ENCODE measurements around the gene FTL. TPM values are rescaled to one million over a fixed set of nuclear protein-coding genes. Genes with fewer than 3 reads are reported as not detected.

Gene FTL
- total RNA-seq, 1 donor from 2014 or later, result 989 TPM

GRCh38 chr19:48961673-48962028, 3.5 kb upstream of the FTL start:
- Histone ChIP-seq H3K4me1 (peaks cover 24% of the 10 kb centered on the region), H3K4me3 (no peak overlapping the region), H3K36me3 (peaks cover 8% of the 10 kb centered on the region), H2AFZ (replicated peaks) (no peak overlapping the region), H4K20me1 (ENCODE audit: low read depth) (peaks cover 8% of the 10 kb centered on the region), H3K4me2 (no peak overlapping the region), H3K27ac (peak overlapping the region; percentile 85), H3K9ac (no peak overlapping the region), H3K79me2 (ENCODE audit: low read depth) (peaks cover 23% of the 10 kb centered on the region), H3K9me3 (ENCODE audit: low read depth) (no peaks in the 10 kb centered on the region), H3K27me3 (no peaks in the 10 kb centered on the region), H3F3A (ENCODE audit: low read depth) (peaks cover 42% of the 10 kb centered on the region)
- TF ChIP-seq EZH2phosphoT487 (IDR thresholded peaks at IDR 0.05) (no peak), EZH2 (IDR thresholded peaks at IDR 0.05) (no peak), CTCF (IDR thresholded peaks at IDR 0.05) (no peak)
- H3K9me3 Mint-ChIP-seq, result no peaks in the 10 kb centered on the region
- H3K36me3 Mint-ChIP-seq, result peaks cover 13% of the 10 kb centered on the region
- peaks cover 10% of the 10 kb centered on the region for H3K27me3 Mint-ChIP-seq (ENCODE audit: insufficient read depth, low read depth)
- no peak overlapping the region for H3K4me3 Mint-ChIP-seq
- no peak for DNase-seq (ENCODE audit: low spot score)
- H3K4me1 Mint-ChIP-seq, result peaks cover 39% of the 10 kb centered on the region
- H3K27ac Mint-ChIP-seq, result peak overlapping the region; percentile 25

- H3K27ac ChIP-seq, result peak overlapping the region; percentile 85
- TF ChIP-seq EZH2phosphoT487 (IDR thresholded peaks at IDR 0.05) (no peak), CTCF (IDR thresholded peaks at IDR 0.05) (no peak), EZH2 (IDR thresholded peaks at IDR 0.05) (no peak)
- Mint-ChIP-seq H3K4me3 (no peak overlapping the region), H3K9me3 (no peaks in the 10 kb centered on the region), H3K27ac (no peak overlapping the region), H3K36me3 (peaks cover 12% of the 10 kb centered on the region), H3K27me3 (ENCODE audit: insufficient read depth, low read depth) (peaks cover 12% of the 10 kb centered on the region), H3K4me1 (peaks cover 41% of the 10 kb centered on the region)
- peaks cover 10% of the 10 kb centered on the region for H3K36me3 ChIP-seq
- H3K4me2 ChIP-seq, result no peak overlapping the region
- DNase-seq (ENCODE audit: low spot score), result no peak
- peaks cover 48% of the 10 kb centered on the region for H3F3A ChIP-seq (ENCODE audit: low read depth)
- H2AFZ ChIP-seq (replicated peaks), result no peak overlapping the region
- H3K9me3 ChIP-seq (ENCODE audit: low read depth), result no peaks in the 10 kb centered on the region
- H3K27me3 ChIP-seq, result no peaks in the 10 kb centered on the region
- H3K79me2 ChIP-seq (ENCODE audit: low read depth), result peaks cover 25% of the 10 kb centered on the region
- no peak overlapping the region for H3K4me3 ChIP-seq
- H3K4me1 ChIP-seq, result peaks cover 25% of the 10 kb centered on the region
- H3K9ac ChIP-seq, result no peak overlapping the region
- peaks cover 10% of the 10 kb centered on the region for H4K20me1 ChIP-seq (ENCODE audit: low read depth)
Observed at GRCh38 chr19:48962029-48962848, 2.9 kb upstream of the FTL start.

- H4K20me1 ChIP-seq (ENCODE audit: low read depth), result peaks cover 10% of the 10 kb centered on the region
- H3K4me2 ChIP-seq, result no peak overlapping the region
- H3F3A ChIP-seq (ENCODE audit: low read depth), result peaks cover 54% of the 10 kb centered on the region
- Mint-ChIP-seq H3K36me3 (peaks cover 8% of the 10 kb centered on the region), H3K4me3 (no peak overlapping the region), H3K4me1 (peaks cover 41% of the 10 kb centered on the region), H3K27me3 (ENCODE audit: insufficient read depth, low read depth) (peaks cover 15% of the 10 kb centered on the region), H3K27ac (no peak overlapping the region), H3K9me3 (no peaks in the 10 kb centered on the region)
- peaks cover 25% of the 10 kb centered on the region for H3K4me1 ChIP-seq
- H3K9me3 ChIP-seq (ENCODE audit: low read depth), result no peaks in the 10 kb centered on the region
- TF ChIP-seq EZH2phosphoT487 (IDR thresholded peaks at IDR 0.05), result no peak
- TF ChIP-seq EZH2 (IDR thresholded peaks at IDR 0.05), result no peak
- TF ChIP-seq CTCF (IDR thresholded peaks at IDR 0.05), result no peak
- no peak overlapping the region for H2AFZ ChIP-seq (replicated peaks)
- H3K36me3 ChIP-seq, result peaks cover 8% of the 10 kb centered on the region
- H3K79me2 ChIP-seq (ENCODE audit: low read depth), result peaks cover 20% of the 10 kb centered on the region
- H3K4me3 ChIP-seq, result no peak overlapping the region
- H3K9ac ChIP-seq, result no peak overlapping the region
- peak overlapping the region; percentile 85 for H3K27ac ChIP-seq
- H3K27me3 ChIP-seq, result no peaks in the 10 kb centered on the region
- DNase-seq (ENCODE audit: low spot score), result no peak
Observed at GRCh38 chr19:48962849-48963165, 2.3 kb upstream of the FTL start.

Data from neural progenitor cell (in vitro differentiated cells).